Hepatocyte (in vitro differentiated cells): ENCODE data around the gene ZSWIM3. TPM values are rescaled to one million over a fixed set of nuclear protein-coding genes. Genes with fewer than 3 reads are reported as not detected.

Source experiments
- DNase-seq: peaks from one replicate; pipeline ENCODE4 v3.0.0-alpha.2; 2016; ENCODE audit warnings: low spot score
- H2AFZ ChIP-seq: fragments of 200-600 bp; sonication (generic); 2 replicates; pipeline ENCODE4 v1.6.0; 2016; ENCODE audit warnings: antibody characterized with exemption, mild to moderate bottlenecking
- H3K27ac ChIP-seq: fragments of 200-600 bp; sonication (generic); 2 replicates; pipeline ENCODE4 v1.5.1; 2016; ENCODE audit warnings: mild to moderate bottlenecking
- H3K27me3 ChIP-seq: fragments of 200-600 bp; sonication (generic); 2 replicates; pipeline ENCODE4 v1.6.1; 2016
- H3K36me3 ChIP-seq: fragments of 200-600 bp; sonication (generic); replicated peaks from 2 replicates; pipeline ENCODE4 v1.5.1; 2016; ENCODE audit warnings: low read depth; ENCODE audit not compliant: insufficient read depth
- H3K4me1 ChIP-seq: fragments of 200-600 bp; sonication (generic); 2 replicates; pipeline ENCODE4 v1.5.1; 2016; ENCODE audit warnings: mild to moderate bottlenecking, moderate library complexity; ENCODE audit not compliant: insufficient read depth
- H3K4me2 ChIP-seq: fragments of 200-600 bp; sonication (generic); 2 replicates; pipeline ENCODE4 v1.6.0; 2016
- H3K4me3 ChIP-seq: fragments of 200-600 bp; sonication (generic); 2 replicates; pipeline ENCODE4 v1.5.1; 2016; ENCODE audit warnings: mild to moderate bottlenecking
- H3K79me2 ChIP-seq: fragments of 200-600 bp; sonication (generic); 2 replicates; pipeline ENCODE4 v1.6.0; 2017; ENCODE audit warnings: mild to moderate bottlenecking
- H3K9me2 ChIP-seq: fragments of 200-600 bp; sonication (generic); replicated peaks from 2 replicates; pipeline ENCODE4 v1.6.0; 2017; ENCODE audit warnings: mild to moderate bottlenecking; ENCODE audit not compliant: insufficient read depth
- H3K9me3 ChIP-seq: fragments of 200-600 bp; sonication (generic); 2 replicates; pipeline ENCODE4 v1.5.1; 2016; ENCODE audit warnings: low read depth, mild to moderate bottlenecking
- H4K20me1 ChIP-seq: fragments of 200-600 bp; sonication (generic); 2 replicates; pipeline ENCODE4 v1.6.0; 2016; ENCODE audit warnings: mild to moderate bottlenecking; ENCODE audit not compliant: insufficient read depth, poor library complexity, severe bottlenecking
- EZH2 ChIP-seq: fragments of 200-600 bp; sonication (generic); IDR thresholded peaks from 2 replicates; pipeline ENCODE4 v1.6.1; 2016; ENCODE audit warnings: antibody characterized with exemption, mild to moderate bottlenecking, borderline replicate concordance
- EZH2phosphoT487 ChIP-seq: fragments of 200-600 bp; sonication (generic); IDR thresholded peaks from one replicate; pipeline ENCODE4 v1.6.1; 2018; ENCODE audit warnings: antibody characterized with exemption, mild to moderate bottlenecking, low read depth, moderate library complexity; ENCODE audit not compliant: unreplicated experiment, severe bottlenecking
- WGBS: methylation state at CpG from one replicate; pipeline ENCODE4 v1.1.6; 2016; ENCODE audit warnings: low lambda C conversion rate; ENCODE audit errors: missing lambda C conversion rate; 5-methylcytosine and 5-hydroxymethylcytosine counted together
- polyA plus RNA-seq: library from polyadenylated mRNA; unstranded; fragments of >200 nt; fragmentation: Nextera tagmentation; extraction: Ambion mirVana; gene quantifications from 2 replicates; pipeline ENCODE4 v1.2.1, GENCODE V29; 2016
- total RNA-seq: library from RNA; depleted of rRNA; stranded (reverse); fragments of >200 nt; gene quantifications from 2 replicates; pipeline ENCODE4 v1.2.3, GENCODE V29; 2014
- TF ChIP-seq, protein P1 (sequence below): fragments of 200-600 bp; sonication (generic); IDR thresholded peaks from 2 replicates; pipeline ENCODE4 v1.5.1; 2016; ENCODE audit warnings: antibody characterized with exemption, mild to moderate bottlenecking; ENCODE audit not compliant: poor library complexity

Gene ZSWIM3
- total and polyA plus RNA-seq, 2 experiments from 2014 or later: 4.1 to 6.2 TPM

DNA sequence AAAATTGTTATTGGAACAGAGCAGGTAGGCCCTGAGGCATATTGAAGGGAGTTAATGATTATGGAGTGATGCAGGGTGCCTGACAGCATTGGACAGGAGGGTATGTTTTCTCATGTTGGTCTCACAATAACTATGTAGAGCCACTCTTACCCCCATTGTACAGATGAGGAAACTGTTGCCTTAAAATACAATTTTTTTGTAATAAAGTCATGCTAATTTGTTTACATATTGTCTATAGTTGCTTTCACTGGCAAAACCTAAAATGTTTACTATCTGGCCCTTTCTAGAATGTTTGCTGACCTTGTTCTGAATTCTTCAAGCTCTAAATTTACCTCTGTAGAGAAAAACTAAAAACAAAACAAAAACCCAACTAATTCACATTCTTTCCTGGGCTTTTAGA, 5.9 kb upstream of the ZSWIM3 start:
- Histone ChIP-seq H2AFZ (no peak overlapping the region), H3K36me3 (no peaks in the 10 kb centered on the region), H4K20me1 (no peaks in the 10 kb centered on the region), H3K79me2 (peaks cover 32% of the 10 kb centered on the region), H3K9me2 (no peaks in the 10 kb centered on the region), H3K27ac (peak overlapping the region; percentile 17), H3K4me2 (no peak overlapping the region), H3K27me3 (no peaks in the 10 kb centered on the region), H3K4me1 (peaks cover 9% of the 10 kb centered on the region), H3K4me3 (no peak overlapping the region), H3K9me3 (no peaks in the 10 kb centered on the region)
- no peak for TF ChIP-seq EZH2phosphoT487
- no peak for TF ChIP-seq EZH2
- TF ChIP-seq, protein P1, sequence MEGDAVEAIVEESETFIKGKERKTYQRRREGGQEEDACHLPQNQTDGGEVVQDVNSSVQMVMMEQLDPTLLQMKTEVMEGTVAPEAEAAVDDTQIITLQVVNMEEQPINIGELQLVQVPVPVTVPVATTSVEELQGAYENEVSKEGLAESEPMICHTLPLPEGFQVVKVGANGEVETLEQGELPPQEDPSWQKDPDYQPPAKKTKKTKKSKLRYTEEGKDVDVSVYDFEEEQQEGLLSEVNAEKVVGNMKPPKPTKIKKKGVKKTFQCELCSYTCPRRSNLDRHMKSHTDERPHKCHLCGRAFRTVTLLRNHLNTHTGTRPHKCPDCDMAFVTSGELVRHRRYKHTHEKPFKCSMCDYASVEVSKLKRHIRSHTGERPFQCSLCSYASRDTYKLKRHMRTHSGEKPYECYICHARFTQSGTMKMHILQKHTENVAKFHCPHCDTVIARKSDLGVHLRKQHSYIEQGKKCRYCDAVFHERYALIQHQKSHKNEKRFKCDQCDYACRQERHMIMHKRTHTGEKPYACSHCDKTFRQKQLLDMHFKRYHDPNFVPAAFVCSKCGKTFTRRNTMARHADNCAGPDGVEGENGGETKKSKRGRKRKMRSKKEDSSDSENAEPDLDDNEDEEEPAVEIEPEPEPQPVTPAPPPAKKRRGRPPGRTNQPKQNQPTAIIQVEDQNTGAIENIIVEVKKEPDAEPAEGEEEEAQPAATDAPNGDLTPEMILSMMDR: no peak
- DNase-seq: no peak

DNA sequence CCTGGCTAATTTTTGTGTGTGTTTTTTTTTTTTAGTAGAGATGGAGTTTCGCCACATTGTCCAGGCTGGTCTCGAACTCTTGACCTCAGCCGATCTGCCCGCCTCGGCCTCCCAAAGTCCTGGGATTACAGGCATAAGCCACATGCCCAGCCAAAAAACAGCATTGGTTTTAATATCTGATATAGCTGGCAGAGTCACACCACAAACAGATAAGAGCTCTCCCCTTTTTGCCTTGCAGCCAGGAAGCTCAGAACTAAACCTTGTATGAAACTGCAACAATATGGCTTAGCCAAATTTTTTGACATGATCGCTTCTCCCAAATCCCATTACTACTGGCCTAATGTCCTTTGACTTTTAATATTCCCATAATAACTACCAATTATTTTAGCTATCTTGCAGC, 5.1 kb upstream of the ZSWIM3 start:
- no peaks in the 10 kb centered on the region for H4K20me1 ChIP-seq
- H3K4me1 ChIP-seq: peaks cover 10% of the 10 kb centered on the region
- DNase-seq: no peak
- H2AFZ ChIP-seq: no peak overlapping the region
- no peak overlapping the region for H3K27ac ChIP-seq
- no peaks in the 10 kb centered on the region for H3K36me3 ChIP-seq
- no peaks in the 10 kb centered on the region for H3K9me2 ChIP-seq
- H3K27me3 ChIP-seq: no peaks in the 10 kb centered on the region
- TF ChIP-seq EZH2phosphoT487: no peak
- TF ChIP-seq, protein P1: no peak
- TF ChIP-seq EZH2: no peak
- H3K4me3 ChIP-seq: no peak overlapping the region
- 98% methylated on average over 6 of the region's 6 CpGs for WGBS
- H3K79me2 ChIP-seq: peaks cover 35% of the 10 kb centered on the region
- H3K4me2 ChIP-seq: no peak overlapping the region
- H3K9me3 ChIP-seq: no peaks in the 10 kb centered on the region

DNA sequence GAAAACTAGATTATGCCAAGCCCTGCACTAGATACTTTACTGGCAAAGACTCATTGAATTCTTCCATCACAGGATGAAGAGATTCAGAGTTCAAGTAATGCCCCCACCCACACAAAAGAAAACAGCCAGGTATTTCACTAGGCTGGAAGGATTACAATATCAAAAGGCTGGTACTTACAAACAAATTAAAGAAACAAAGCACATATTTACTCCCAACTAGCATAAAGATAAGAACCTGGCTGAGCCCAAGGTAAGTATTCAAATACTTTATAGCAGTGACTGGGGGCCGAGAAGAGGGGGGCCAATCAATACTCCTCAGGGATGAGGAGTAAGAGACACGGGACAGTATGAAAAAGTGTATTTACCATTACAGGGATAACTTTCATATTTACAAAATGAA, 3.9 kb upstream of the ZSWIM3 start:
- DNase-seq: no peak
- TF ChIP-seq EZH2phosphoT487: no peak
- TF ChIP-seq, protein P1: no peak
- no peak for TF ChIP-seq EZH2
- Histone ChIP-seq H2AFZ (no peak overlapping the region), H4K20me1 (no peaks in the 10 kb centered on the region), H3K9me3 (no peaks in the 10 kb centered on the region), H3K27me3 (no peaks in the 10 kb centered on the region), H3K79me2 (peaks cover 41% of the 10 kb centered on the region), H3K27ac (no peak overlapping the region), H3K36me3 (no peaks in the 10 kb centered on the region), H3K4me2 (no peak overlapping the region), H3K4me3 (no peak overlapping the region), H3K4me1 (peaks cover 16% of the 10 kb centered on the region), H3K9me2 (no peaks in the 10 kb centered on the region)
- 79% methylated on average over 2 of the region's 2 CpGs for WGBS

DNA sequence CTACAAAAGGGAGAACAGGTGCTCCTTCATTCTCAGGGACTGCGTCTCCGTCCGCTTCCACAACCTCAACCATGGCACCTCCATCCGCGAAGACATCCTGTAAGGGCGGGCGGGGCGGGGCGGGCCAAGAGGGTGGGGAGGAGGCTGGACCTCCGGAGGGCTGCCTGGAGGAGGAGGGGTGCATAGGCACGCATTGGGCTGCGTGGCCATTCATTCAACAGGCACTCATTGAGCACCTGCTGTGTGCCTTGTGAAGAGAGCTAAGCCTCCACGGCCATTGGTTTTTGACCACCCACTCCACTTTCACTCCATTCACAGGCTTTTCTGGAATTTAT, 435 bp downstream of the ZSWIM3 start:
- Histone ChIP-seq H3K27me3 (no peaks in the 10 kb centered on the region), H3K4me3 (peak overlapping the region; percentile 63), H2AFZ (peak overlapping the region; percentile 84), H3K9me2 (no peaks in the 10 kb centered on the region), H3K27ac (peak overlapping the region; percentile 78), H3K4me1 (peaks cover 20% of the 10 kb centered on the region), H3K9me3 (no peaks in the 10 kb centered on the region), H3K4me2 (peak overlapping the region; percentile 83), H4K20me1 (no peaks in the 10 kb centered on the region), H3K79me2 (peaks cover 60% of the 10 kb centered on the region), H3K36me3 (no peaks in the 10 kb centered on the region)
- DNase-seq: no peak
- TF ChIP-seq, protein P1: no peak
- TF ChIP-seq EZH2phosphoT487: no peak
- TF ChIP-seq EZH2: no peak
- WGBS: 14% methylated on average over 13 of the region's 13 CpGs
